Stimulated activated CD8-positive, alpha-beta memory T cell treated with anti-CD3 and anti-CD28 coated beads, Interleukin-4, amount 100 ng/mL, for 24 hours (primary cell): ENCODE measurements around the gene LCN15.
"Not testable (repeated sequence)": the region's sequence is repeated elsewhere in the genome, so short reads cannot be mapped to it uniquely, and the experiment has no call there.

Source experiments
- DNase-seq: peaks from one replicate; pipeline ENCODE4 v3.0.0-alpha.2; 2020; ENCODE audit warnings: low read depth

LCN15 gene

GRCh38 chr9:136764301-136764891 lies at the start of gene LCN15:
TSS of gene LCN15 (minus strand) at chr9:136764518. CDS start at chr9:136764488, 30 bp downstream.
- DNase-seq = no peak

- DNase-seq = no peak
Measured at GRCh38 chr9:136808806-136809158, 44.5 kb upstream of the LCN15 start.

GRCh38 chr9:136808075-136808805 lies 43.9 kb upstream of the LCN15 start:
- DNase-seq = peak; percentile 19

GRCh38 chr9:136807281-136808074 lies 43.2 kb upstream of the LCN15 start, which contains the start of gene RABL6:
TSS of gene RABL6 (plus strand) at chr9:136807948. CDS start at chr9:136808197, 249 bp downstream.
- DNase-seq = peak; percentile 71

- DNase-seq = no peak
Measured at GRCh38 chr9:136806631-136807201, 42.4 kb upstream of the LCN15 start.

GRCh38 chr9:136806067-136806466 lies 41.7 kb upstream of the LCN15 start:
- DNase-seq = no peak

- DNase-seq = no peak
Measured at GRCh38 chr9:136805207-136805740, 41.0 kb upstream of the LCN15 start.

GRCh38 chr9:136804509-136805206 lies 40.3 kb upstream of the LCN15 start:
- no peak for DNase-seq

GRCh38 chr9:136803551-136804508 lies 39.5 kb upstream of the LCN15 start:
- DNase-seq = no peak

- DNase-seq = not testable (repeated sequence)
Measured at GRCh38 chr9:136803009-136803550, 38.8 kb upstream of the LCN15 start.

GRCh38 chr9:136802321-136802720 lies 38.0 kb upstream of the LCN15 start:
- no peak for DNase-seq

- peak; percentile 91 for DNase-seq
Measured at GRCh38 chr9:136799854-136800657, 35.7 kb upstream of the LCN15 start.

GRCh38 chr9:136799079-136799853 lies 34.9 kb upstream of the LCN15 start:
- DNase-seq = no peak

- no peak for DNase-seq
Measured at GRCh38 chr9:136798708-136799078, 34.4 kb upstream of the LCN15 start.

- DNase-seq = not testable (repeated sequence)
Measured at GRCh38 chr9:136796775-136797347, 32.5 kb upstream of the LCN15 start.

- DNase-seq = no peak
Measured at GRCh38 chr9:136796238-136796774, 32.0 kb upstream of the LCN15 start, which contains the start of gene CCDC183. TSS of gene CCDC183 (plus strand) at chr9:136796338. CDS start at chr9:136796398, 60 bp downstream.

- no peak for DNase-seq
Measured at GRCh38 chr9:136795000-136795348, 30.7 kb upstream of the LCN15 start.
